ENCODE measurements around the gene LEMD2.

Gene LEMD2

GRCh38 chr6:33772082-33772830, 16.7 kb downstream of the LEMD2 start:
- no peak for DNase-seq

GRCh38 chr6:33771146-33772081, 17.5 kb downstream of the LEMD2 start:
- peak; percentile 93 for DNase-seq

GRCh38 chr6:33770833-33771145, 18.1 kb downstream of the LEMD2 start:
- no peak for DNase-seq

GRCh38 chr6:33770124-33770832, 18.7 kb downstream of the LEMD2 start:
- peak; percentile 65 for DNase-seq

- no peak for DNase-seq
Observed at GRCh38 chr6:33769248-33769821, 19.6 kb downstream of the LEMD2 start.

GRCh38 chr6:33768644-33769120, 20.2 kb downstream of the LEMD2 start:
- peak; percentile 80 for DNase-seq

- DNase-seq, result no peak
Observed at GRCh38 chr6:33766921-33767907, 21.7 kb downstream of the LEMD2 start.

GRCh38 chr6:33765368-33765767, 23.6 kb downstream of the LEMD2 start:
- DNase-seq, result no peak

- DNase-seq, result no peak
Observed at GRCh38 chr6:33764036-33764435, 24.9 kb downstream of the LEMD2 start.

- DNase-seq, result no peak
Observed at GRCh38 chr6:33763483-33763882, 25.4 kb downstream of the LEMD2 start.

- no peak for DNase-seq
Observed at GRCh38 chr6:33762713-33763112, 26.2 kb downstream of the LEMD2 start.

GRCh38 chr6:33761922-33762629, 26.9 kb downstream of the LEMD2 start:
- DNase-seq, result no peak

- no peak for DNase-seq
Observed at GRCh38 chr6:33761581-33761921, 27.4 kb downstream of the LEMD2 start.

- no peak for DNase-seq
Observed at GRCh38 chr6:33759887-33760629, 28.9 kb downstream of the LEMD2 start.

- DNase-seq, result no peak
Observed at GRCh38 chr6:33758815-33759216, 30.1 kb downstream of the LEMD2 start.

GRCh38 chr6:33757906-33758305, 31.0 kb downstream of the LEMD2 start:
- no peak for DNase-seq

GRCh38 chr6:33757113-33757512, 31.8 kb downstream of the LEMD2 start:
- DNase-seq, result no peak

GRCh38 chr6:33756211-33756954, 32.5 kb downstream of the LEMD2 start:
- no peak for DNase-seq

GRCh38 chr6:33755070-33755869, 33.7 kb downstream of the LEMD2 start:
- no peak for DNase-seq
